Measurements from ENCODE around the gene CLEC4A.
"Not testable (repeated sequence)": the region's sequence is repeated elsewhere in the genome, so short reads cannot be mapped to it uniquely, and the experiment has no call there.

CLEC4A gene

GRCh38 chr12:8123124-8123912 is at the start of gene CLEC4A:
Gene CLEC4A, plus strand, starts transcription at chr12:8123617. Its CDS starts 262 bp downstream, at chr12:8123879.
- no peak for DNase-seq

DNA sequence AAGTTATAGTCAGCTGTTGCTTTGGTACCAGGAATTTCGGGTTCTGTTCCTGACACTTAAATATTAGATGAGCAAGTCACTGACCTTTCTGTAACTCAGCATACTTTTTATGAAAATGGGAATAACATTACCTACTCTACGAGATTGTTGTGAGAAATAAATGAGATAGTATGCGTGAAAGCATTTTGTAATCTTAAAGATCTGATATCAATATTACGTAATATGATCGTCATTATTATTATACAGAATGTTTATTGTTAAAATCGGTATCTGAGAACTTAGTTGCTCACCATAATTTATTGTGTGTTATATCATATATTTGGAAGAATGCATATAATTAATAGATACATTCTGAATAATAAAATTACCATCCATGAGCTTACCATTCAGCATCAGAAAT is 47.5 kb upstream of the CLEC4A start:
- DNase-seq, result no peak

GRCh38 chr12:8076366-8076765 is 47.1 kb upstream of the CLEC4A start:
- DNase-seq, result no peak

DNA sequence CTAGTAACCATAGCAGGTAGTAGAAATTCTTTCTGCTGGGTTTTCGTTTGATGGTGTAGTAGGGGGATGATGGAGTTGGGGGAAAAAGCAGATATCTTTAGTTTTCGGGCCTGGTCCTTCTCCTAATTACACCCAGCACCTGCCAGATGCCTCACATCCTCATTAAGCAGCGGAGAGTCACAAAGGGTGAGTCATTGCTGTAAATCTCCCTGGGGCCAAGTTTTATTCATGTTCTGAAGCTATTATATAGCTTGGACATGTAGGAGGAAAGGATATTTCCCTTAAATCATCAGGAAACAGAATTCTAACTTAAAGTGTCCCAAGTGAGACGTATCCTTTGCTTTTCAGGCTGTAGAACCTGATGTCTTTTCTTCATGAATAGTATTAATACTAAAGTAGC is 46.2 kb upstream of the CLEC4A start:
- no peak for DNase-seq

DNA sequence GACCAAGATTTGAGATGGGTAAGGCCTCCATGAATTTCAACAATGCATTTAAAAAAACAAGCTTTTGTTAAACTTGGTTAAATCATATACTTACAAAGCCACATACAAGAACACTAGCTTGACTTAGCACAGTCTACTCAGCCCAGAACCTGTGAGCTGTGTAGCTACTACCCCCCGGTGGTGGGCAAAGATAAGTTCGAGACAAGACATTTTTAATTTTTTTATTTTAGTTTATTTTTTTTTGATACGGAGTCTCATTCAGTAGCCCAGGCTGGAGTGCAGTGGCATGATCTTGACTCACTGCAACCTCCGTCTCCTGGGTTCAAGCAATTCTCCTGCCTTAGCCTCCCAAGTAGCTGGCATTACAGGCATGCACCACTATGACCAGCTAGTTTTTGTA is 45.0 kb upstream of the CLEC4A start:
- DNase-seq, result no peak

GRCh38 chr12:8078916-8079315 is 44.5 kb upstream of the CLEC4A start:
- no peak for DNase-seq

DNA sequence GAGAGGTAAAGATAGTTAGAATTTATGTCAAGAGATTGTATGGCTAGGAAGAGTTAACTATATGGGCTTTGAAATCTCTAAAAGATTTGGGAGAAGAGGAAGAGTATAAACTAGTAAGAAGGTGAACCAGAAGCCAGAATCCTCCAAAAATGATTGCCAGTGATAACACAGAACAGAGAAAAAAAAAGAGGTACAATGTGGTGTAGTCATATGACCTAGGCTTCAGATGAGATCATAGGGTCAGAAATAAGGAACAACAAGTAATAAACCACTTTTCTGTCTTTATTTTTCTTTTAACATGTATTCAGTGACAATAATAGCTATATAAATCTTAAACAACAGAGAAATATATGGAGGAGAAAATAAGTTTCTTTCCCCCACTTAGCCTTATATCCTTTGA is 43.3 kb upstream of the CLEC4A start:
- no peak for DNase-seq

GRCh38 chr12:8081251-8081920 is 42.0 kb upstream of the CLEC4A start:
- DNase-seq, result no peak

GRCh38 chr12:8082808-8083100 is 40.7 kb upstream of the CLEC4A start:
- no peak for DNase-seq

DNA sequence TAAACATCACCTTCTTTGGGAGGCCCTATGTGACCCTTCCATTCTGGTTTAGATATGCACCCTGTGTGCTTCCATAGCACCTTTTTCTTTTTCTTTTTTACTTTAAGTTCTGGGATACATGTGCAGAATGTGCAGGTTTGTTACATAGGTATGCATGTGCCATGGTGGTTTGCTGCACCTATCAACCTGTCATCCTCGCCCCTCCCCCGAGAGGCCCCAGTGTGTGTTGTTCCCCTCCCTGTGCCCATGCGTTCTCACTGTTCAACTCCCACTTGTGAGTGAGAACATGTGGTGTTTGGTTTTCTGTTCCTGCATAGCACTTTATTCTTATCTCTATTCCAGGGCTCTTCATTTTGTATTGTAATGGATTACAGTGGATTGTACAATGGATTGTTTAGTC is 39.1 kb upstream of the CLEC4A start:
- not testable (repeated sequence) for DNase-seq

GRCh38 chr12:8087666-8088065 is 35.8 kb upstream of the CLEC4A start:
- DNase-seq, result no peak

- no peak for DNase-seq
Observed at GRCh38 chr12:8088574-8088973, 34.8 kb upstream of the CLEC4A start.

- DNase-seq, result not testable (repeated sequence)
Observed at GRCh38 chr12:8089277-8089676, 34.1 kb upstream of the CLEC4A start.

- no peak for DNase-seq
Observed at GRCh38 chr12:8089716-8090115, 33.7 kb upstream of the CLEC4A start.

- DNase-seq, result no peak
Observed at GRCh38 chr12:8093291-8093690, 30.1 kb upstream of the CLEC4A start.

DNA sequence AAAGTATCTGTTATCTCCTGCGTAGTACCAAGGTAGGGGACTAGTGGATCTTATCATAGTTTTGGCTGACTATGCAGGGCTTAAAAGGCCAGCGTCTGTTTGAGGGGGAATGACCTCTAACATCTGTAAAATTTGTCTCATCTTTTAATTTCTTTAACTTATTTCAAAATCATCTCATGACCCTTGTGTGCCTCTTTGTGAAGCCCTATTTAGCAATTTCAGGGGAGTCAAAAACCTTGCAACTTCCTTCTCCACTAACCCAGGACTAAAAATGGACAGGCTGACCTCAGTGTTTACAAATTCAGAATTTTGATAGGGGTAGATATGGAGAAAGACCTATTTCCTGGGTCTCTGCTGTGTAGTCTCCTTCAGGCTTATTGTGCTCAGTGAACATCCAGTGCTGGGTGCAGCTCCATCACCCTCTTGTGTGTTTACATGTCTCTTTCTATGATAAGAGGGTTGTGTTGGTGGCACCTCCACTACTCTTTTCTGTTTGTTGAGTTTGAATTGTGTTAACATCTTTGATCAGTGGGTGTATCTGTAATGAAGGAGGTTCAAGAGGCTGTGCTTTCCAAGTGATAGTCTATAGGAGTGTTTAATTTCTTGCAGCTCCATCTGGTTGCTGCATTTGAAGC is 27.0 kb upstream of the CLEC4A start:
- DNase-seq, result no peak

DNA sequence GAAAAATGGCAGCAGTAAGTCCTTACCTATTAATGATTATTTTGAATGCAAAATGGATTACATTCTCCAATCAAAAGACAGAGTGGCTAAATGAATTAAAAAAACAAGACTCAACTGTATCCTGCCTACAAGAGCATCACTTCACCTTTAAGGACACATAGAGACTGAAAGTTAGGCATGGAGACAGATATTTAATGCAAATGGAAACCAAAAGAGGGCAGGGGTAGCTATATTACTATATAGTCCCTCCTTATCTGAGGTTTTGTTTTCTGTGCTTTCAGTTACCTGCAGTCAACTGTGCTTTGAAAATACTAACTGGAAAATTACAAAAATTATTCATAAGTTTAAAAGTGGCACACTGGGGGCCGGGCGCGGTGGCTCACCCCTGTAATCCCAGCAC is 24.2 kb upstream of the CLEC4A start:
- no peak for DNase-seq

DNA sequence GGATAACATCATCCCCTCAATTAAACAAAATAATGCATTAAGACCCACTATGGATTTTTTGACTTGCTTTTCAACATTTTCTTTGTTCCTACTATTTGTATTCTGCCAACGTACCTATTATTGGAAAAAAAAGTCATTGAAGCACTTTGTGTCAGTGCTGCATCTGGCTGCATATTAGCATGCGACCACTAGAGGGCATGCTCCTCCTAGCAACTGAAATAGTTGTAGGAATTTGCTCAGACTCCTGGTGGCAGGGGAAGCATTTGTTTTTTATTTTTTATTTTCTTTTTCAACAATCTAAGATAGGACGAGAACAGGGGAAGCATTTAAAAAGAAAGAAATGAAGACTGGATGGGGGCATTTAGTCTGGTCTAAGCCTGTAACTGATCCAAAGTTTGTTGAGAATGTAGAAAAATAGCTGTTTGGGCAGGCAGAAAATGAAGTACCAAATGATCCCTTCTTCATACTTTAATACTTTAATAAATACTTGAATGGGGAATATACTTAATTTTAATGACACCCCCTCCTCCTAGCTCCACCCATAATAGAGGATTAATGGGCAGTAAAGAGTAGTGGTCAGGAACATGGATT is 14.5 kb upstream of the CLEC4A start:
- peak; percentile 2 for DNase-seq

DNA sequence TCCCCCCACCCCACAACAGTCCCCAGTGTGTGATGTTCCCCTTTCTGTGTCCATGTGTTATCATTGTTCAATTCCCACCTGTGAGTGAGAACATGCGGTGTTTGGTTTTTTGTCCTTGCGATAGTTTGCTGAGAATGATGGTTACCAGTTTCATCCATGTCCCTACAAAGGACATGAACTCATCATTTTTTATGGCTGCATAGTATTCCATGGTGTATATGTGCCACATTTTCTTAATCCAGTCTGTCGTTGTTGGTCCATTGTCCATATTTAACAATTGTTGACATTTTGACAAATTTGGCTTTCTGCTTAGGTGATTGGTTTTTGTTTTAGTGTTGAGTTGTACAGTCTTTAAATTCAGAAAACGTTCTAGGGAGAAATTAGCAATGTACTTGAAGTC is 10.3 kb upstream of the CLEC4A start:
- DNase-seq, result not testable (repeated sequence)

DNA sequence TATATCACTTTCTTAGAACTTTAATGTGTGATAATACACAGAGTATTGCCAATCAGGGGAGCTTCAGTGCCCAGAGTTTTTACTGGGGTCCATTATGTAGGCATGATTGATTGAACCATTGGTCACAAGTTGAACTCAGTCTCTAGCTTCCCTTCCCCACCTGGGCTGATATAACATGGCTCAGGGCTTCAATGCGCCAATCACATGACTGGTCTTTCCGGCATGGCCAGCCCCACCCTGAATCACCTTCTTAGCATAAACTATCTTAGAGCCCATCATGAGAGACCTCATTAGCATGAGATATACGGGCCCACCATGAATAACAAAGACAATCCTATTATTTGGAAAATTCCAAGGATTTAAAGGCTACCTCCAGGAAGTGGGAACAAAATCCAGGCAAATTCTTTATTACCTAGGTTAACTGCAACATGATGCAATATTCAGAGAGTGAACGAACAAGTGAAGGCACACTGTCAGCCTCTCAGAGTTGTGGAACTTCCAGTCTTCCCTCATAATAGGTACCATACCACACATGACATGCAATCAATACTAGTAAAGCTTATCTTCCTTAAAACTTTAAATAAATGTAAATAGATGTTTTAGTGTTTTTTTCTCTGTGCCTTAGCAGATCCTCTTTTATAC is 3.2 kb upstream of the CLEC4A start:
- DNase-seq, result no peak

DNA sequence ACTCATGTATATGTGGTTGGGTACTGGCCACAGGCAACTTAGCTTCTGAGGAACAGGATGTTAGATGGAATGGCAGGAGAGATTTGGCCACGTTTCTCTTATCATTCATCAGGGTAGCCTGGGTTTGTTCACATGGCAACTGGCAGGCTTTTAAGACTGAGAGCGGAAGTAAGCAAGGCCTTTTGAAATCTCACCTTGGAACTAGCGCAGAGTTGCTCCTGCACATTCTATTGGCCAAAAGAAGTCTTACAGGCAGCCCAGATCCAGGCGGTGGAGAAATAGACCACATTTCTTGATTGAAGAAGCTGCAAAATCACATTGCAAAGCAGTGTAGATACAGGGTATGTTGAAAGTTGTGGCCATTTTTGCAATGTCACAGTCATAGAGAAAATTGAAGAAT is 3.7 kb downstream of the CLEC4A start:
- no peak for DNase-seq

- not testable (repeated sequence) for DNase-seq
Observed at GRCh38 chr12:8133636-8134397, 10.4 kb downstream of the CLEC4A start.
